CD4-positive, alpha-beta T cell treated with Interleukin-1 beta for 1 hour (primary cell): Measurements from ENCODE around the gene SEPHS1.
"Not testable (repeated sequence)": the region's sequence is repeated elsewhere in the genome, so short reads cannot be mapped to it uniquely, and the experiment has no call there.

ENCODE experiments used
- DNase-seq, 2 donors: peaks; one replicate each; pipeline ENCODE4 v3.0.0-alpha.2; 2020 to 2022

SEPHS1 gene

GRCh38 chr10:13276749-13277365 is 71.2 kb downstream of the SEPHS1 start:
- DNase-seq, result no peak

- DNase-seq, result not testable (repeated sequence)
Measured at GRCh38 chr10:13276146-13276545, 71.9 kb downstream of the SEPHS1 start.

GRCh38 chr10:13272164-13272571 is 75.9 kb downstream of the SEPHS1 start:
- no peak for DNase-seq

- DNase-seq, result peak; percentile 59 to 63
Measured at GRCh38 chr10:13271552-13272163, 76.4 kb downstream of the SEPHS1 start.

GRCh38 chr10:13270877-13271551 is 77.1 kb downstream of the SEPHS1 start:
- no peak for DNase-seq

GRCh38 chr10:13268841-13269240 is 79.3 kb downstream of the SEPHS1 start:
- DNase-seq, result no peak

DNA sequence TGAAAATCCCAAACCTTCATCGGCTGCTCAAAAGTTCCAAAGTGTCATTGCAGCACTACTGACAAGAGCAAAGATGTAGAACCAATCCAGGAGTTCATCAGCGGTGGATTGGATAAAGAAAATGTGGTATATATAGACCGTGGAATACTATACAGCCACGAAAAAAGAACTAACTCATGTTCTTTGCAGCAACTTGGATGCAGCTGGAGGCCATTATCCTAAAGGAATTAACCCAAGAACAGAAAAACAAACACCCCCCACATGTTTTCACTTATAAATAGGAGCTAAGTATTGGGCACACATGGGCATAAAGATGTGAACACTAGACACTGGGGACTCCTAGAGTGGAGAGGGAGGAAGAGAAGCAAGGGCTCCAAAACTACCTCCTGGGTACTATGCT is 79.8 kb downstream of the SEPHS1 start:
- DNase-seq, result no peak
